Ovary (tissue), 3 donors: ENCODE data around the gene CYP27C1.

Experiments used
- CTCF ChIP-seq, 3 donors: fragments of 450-650 bp in 2 of 3; fragments of 200-600 bp in 1 of 3; IDR thresholded peaks; one replicate each; pipeline versions ENCODE4 v1.5.1 to v1.8.0; 2016 to 2022; ENCODE audit warnings: antibody characterized with exemption in 3 of 3, mild to moderate bottlenecking in 1 of 3
- EP300 ChIP-seq: sonication (generic); formaldehyde crosslinking; IDR thresholded peaks from one replicate; pipeline ENCODE4 v1.6.1; 2017; ENCODE audit warnings: antibody characterized with exemption
- POLR2A ChIP-seq: fragments of 450-650 bp; IDR thresholded peaks from one replicate; pipeline ENCODE4 v1.6.1; 2017; ENCODE audit warnings: antibody characterized with exemption, mild to moderate bottlenecking, moderate library complexity
- donor health status: DM: no; HTN: no; CAD: no.

GRCh38 chr2:127169066-127169660, 50.9 kb downstream of the CYP27C1 start:
- TF ChIP-seq CTCF (IDR thresholded peaks at IDR 0.05): no peak
- TF ChIP-seq POLR2A: no peak
- TF ChIP-seq EP300: no peak
